ENCODE measurements around the gene LTB4R2.

LTB4R2 gene

GRCh38 chr14:24309538-24310264, at the start of gene LTB4R2:
TSS of gene LTB4R2 (plus strand) at chr14:24310140. CDS start at chr14:24310665, 525 bp downstream.
- DNase-seq = no peak

- no peak for DNase-seq
Observed at GRCh38 chr14:24260780-24261157, 49.2 kb upstream of the LTB4R2 start.

- DNase-seq = no peak
Observed at GRCh38 chr14:24261256-24261968, 48.5 kb upstream of the LTB4R2 start.

- DNase-seq = no peak
Observed at GRCh38 chr14:24261969-24262327, 48.0 kb upstream of the LTB4R2 start.

GRCh38 chr14:24262821-24263733, 46.9 kb upstream of the LTB4R2 start, which contains the start of gene TGM1:
TSS of gene TGM1 (minus strand) at chr14:24263177. CDS start at chr14:24262352, 825 bp downstream.
- DNase-seq = no peak

- DNase-seq = no peak
Observed at GRCh38 chr14:24263848-24264247, 46.1 kb upstream of the LTB4R2 start.

GRCh38 chr14:24264298-24264697, 45.6 kb upstream of the LTB4R2 start:
- no peak for DNase-seq

- no peak for DNase-seq
Observed at GRCh38 chr14:24266344-24267244, 43.3 kb upstream of the LTB4R2 start.

GRCh38 chr14:24267516-24267915, 42.4 kb upstream of the LTB4R2 start:
- DNase-seq = no peak

- no peak for DNase-seq
Observed at GRCh38 chr14:24268225-24268624, 41.7 kb upstream of the LTB4R2 start.

- DNase-seq = no peak
Observed at GRCh38 chr14:24269368-24269767, 40.6 kb upstream of the LTB4R2 start.

- no peak for DNase-seq
Observed at GRCh38 chr14:24269910-24270536, 39.9 kb upstream of the LTB4R2 start.

GRCh38 chr14:24270537-24271133, 39.3 kb upstream of the LTB4R2 start:
- DNase-seq = no peak

- DNase-seq = peak; percentile 93
Observed at GRCh38 chr14:24271134-24271833, 38.7 kb upstream of the LTB4R2 start, which contains the start of gene RABGGTA. TSS of gene RABGGTA (minus strand) at chr14:24271597. CDS start at chr14:24271115, 482 bp downstream.

- no peak for DNase-seq
Observed at GRCh38 chr14:24271834-24272263, 38.1 kb upstream of the LTB4R2 start.

GRCh38 chr14:24272467-24272866, 37.5 kb upstream of the LTB4R2 start:
- DNase-seq = no peak

- DNase-seq = no peak
Observed at GRCh38 chr14:24273422-24273998, 36.4 kb upstream of the LTB4R2 start.

- peak; percentile 77 for DNase-seq
Observed at GRCh38 chr14:24274101-24274543, 35.8 kb upstream of the LTB4R2 start.

GRCh38 chr14:24277071-24277470, 32.9 kb upstream of the LTB4R2 start:
- no peak for DNase-seq

All from activated CD8-positive, alpha-beta memory T cell treated with anti-CD3 and anti-CD28 coated beads for 24 hours (primary cell).